H9 (cell line): ENCODE results near the gene MCF2L2. TPM values are rescaled to one million over a fixed set of nuclear protein-coding genes. Genes with fewer than 3 reads are reported as not detected.

Source experiments
- DNase-seq: peaks from one replicate; pipeline ENCODE4 v3.0.0-alpha.2; 2017
- H2AFZ ChIP-seq: one replicate; pipeline ENCODE4 v1.6.1; 2013; ENCODE audit warnings: mild to moderate bottlenecking, low read length, control low read depth, moderate library complexity
- H2AK5ac ChIP-seq: 2 replicates; pipeline ENCODE4 v1.6.1; 2013; ENCODE audit warnings: low read length, control low read depth, mixed read lengths; ENCODE audit not compliant: insufficient read length
- H2BK120ac ChIP-seq: one replicate; pipeline ENCODE4 v1.6.1; 2013; ENCODE audit warnings: low read depth, mild to moderate bottlenecking, low read length, control low read depth, inconsistent platforms; ENCODE audit not compliant: poor library complexity, severe bottlenecking
- H2BK12ac ChIP-seq: 2 replicates; pipeline ENCODE4 v1.6.1; 2013; ENCODE audit warnings: low read length, control low read depth, mixed read lengths, low read depth; ENCODE audit not compliant: insufficient read length
- H2BK15ac ChIP-seq: 2 replicates; pipeline ENCODE4 v1.6.1; 2013; ENCODE audit warnings: low read depth, low read length, control low read depth
- H2BK20ac ChIP-seq: one replicate; pipeline ENCODE4 v1.6.1; 2013; ENCODE audit warnings: low read depth, mild to moderate bottlenecking, low read length, control low read depth, inconsistent platforms; ENCODE audit not compliant: poor library complexity, severe bottlenecking
- H2BK5ac ChIP-seq: 2 replicates; pipeline ENCODE4 v1.6.1; 2013; ENCODE audit warnings: low read length, control low read depth, mixed read lengths; ENCODE audit not compliant: insufficient read length
- H3K14ac ChIP-seq: 2 replicates; pipeline ENCODE4 v1.6.1; 2013; ENCODE audit warnings: low read length, control low read depth; ENCODE audit not compliant: insufficient read depth
- H3K18ac ChIP-seq: 2 replicates; pipeline ENCODE4 v1.6.1; 2013; ENCODE audit warnings: low read depth, mild to moderate bottlenecking, mixed read lengths, low read length, control low read depth; ENCODE audit not compliant: insufficient read length
- H3K23ac ChIP-seq: 2 replicates; pipeline ENCODE4 v1.6.1; 2013; ENCODE audit warnings: low read length, control low read depth, mixed read lengths, low read depth; ENCODE audit not compliant: insufficient read length
- H3K23me2 ChIP-seq: 2 replicates; pipeline ENCODE4 v1.6.1; 2013; ENCODE audit warnings: low read depth, mild to moderate bottlenecking, mixed read lengths, low read length, control low read depth; ENCODE audit not compliant: insufficient read length, poor library complexity, severe bottlenecking
- H3K27ac ChIP-seq: 2 replicates; pipeline ENCODE4 v1.5.1; 2013; ENCODE audit warnings: low read length, control low read depth, mixed read lengths, low read depth; ENCODE audit not compliant: insufficient read length
- H3K27me3 ChIP-seq: 2 replicates; pipeline ENCODE4 v1.6.1; 2013; ENCODE audit warnings: low read length, control low read depth, inconsistent platforms; ENCODE audit not compliant: insufficient read depth
- H3K4ac ChIP-seq: 2 replicates; pipeline ENCODE4 v1.6.1; 2013; ENCODE audit warnings: low read depth, mild to moderate bottlenecking, control low read depth, inconsistent platforms, low read length, moderate library complexity
- H3K4me1 ChIP-seq: 2 replicates; pipeline ENCODE4 v1.6.1; 2013; ENCODE audit warnings: low read length, control low read depth, inconsistent platforms; ENCODE audit not compliant: insufficient read depth
- H3K4me2 ChIP-seq: 2 replicates; pipeline ENCODE4 v1.6.1; 2013; ENCODE audit warnings: low read length, control low read depth, mixed read lengths; ENCODE audit not compliant: insufficient read length, insufficient read depth
- H3K56ac ChIP-seq: 2 replicates; pipeline ENCODE4 v1.6.1; 2013; ENCODE audit warnings: low read depth, mild to moderate bottlenecking, mixed read lengths, low read length, control low read depth; ENCODE audit not compliant: insufficient read length
- H3K79me1 ChIP-seq: 2 replicates; pipeline ENCODE4 v1.6.1; 2013; ENCODE audit warnings: low read depth, mild to moderate bottlenecking, moderate library complexity, low read length, control low read depth, inconsistent platforms; ENCODE audit not compliant: insufficient read depth, poor library complexity, severe bottlenecking
- H3K79me2 ChIP-seq: 2 replicates; pipeline ENCODE4 v1.6.1; 2013; ENCODE audit warnings: low read length, control low read depth, inconsistent platforms; ENCODE audit not compliant: insufficient read depth
- H3K9ac ChIP-seq: 2 replicates; pipeline ENCODE4 v1.6.1; 2013; ENCODE audit warnings: low read length, control low read depth, mixed read lengths; ENCODE audit not compliant: insufficient read length; ENCODE audit errors: extremely low read depth
- H3K9me3 ChIP-seq: one replicate; pipeline ENCODE4 v1.6.1; 2013; ENCODE audit warnings: low read depth, low read length, inconsistent platforms; ENCODE audit not compliant: control insufficient read depth
- H3T11ph ChIP-seq: one replicate; pipeline ENCODE4 v1.6.1; 2013; ENCODE audit warnings: mild to moderate bottlenecking, low read length, control low read depth, inconsistent platforms
- H4K20me1 ChIP-seq: one replicate; pipeline ENCODE4 v1.6.1; 2013; ENCODE audit not compliant: control insufficient read depth, insufficient read length, insufficient read depth
- H4K5ac ChIP-seq: 2 replicates; pipeline ENCODE4 v1.6.1; 2013; ENCODE audit warnings: low read depth, mild to moderate bottlenecking, mixed read lengths, low read length, control low read depth; ENCODE audit not compliant: insufficient read length
- H4K8ac ChIP-seq: replicated peaks from 2 replicates; pipeline ENCODE4 v1.6.1; 2013; ENCODE audit warnings: low read length, control low read depth, mixed read lengths, low read depth; ENCODE audit not compliant: insufficient read length
- H4K91ac ChIP-seq: 2 replicates; pipeline ENCODE4 v1.6.1; 2013; ENCODE audit warnings: low read depth, mild to moderate bottlenecking, moderate library complexity, mixed read lengths, low read length, control low read depth; ENCODE audit not compliant: insufficient read length
- H3K27ac Mint-ChIP-seq, 3 experiments: 2 replicates in 2 of 3; 3 replicates in 1 of 3; pipeline ENCODE4 v1.8.0; 2020 to 2021; ENCODE audit warnings: mixed read lengths in 3 of 3, mild to moderate bottlenecking in 1 of 3, moderate library complexity in 1 of 3
- H3K27me3 Mint-ChIP-seq: 2 replicates; pipeline ENCODE4 v1.8.0; 2021; ENCODE audit warnings: low read depth, mild to moderate bottlenecking, moderate library complexity, mixed read lengths
- H3K36me3 Mint-ChIP-seq, 3 experiments: 2 replicates in 2 of 3; 3 replicates in 1 of 3; pipeline ENCODE4 v1.8.0; 2020 to 2021; ENCODE audit warnings: low read depth in 3 of 3, mixed read lengths in 3 of 3; ENCODE audit not compliant: insufficient read depth in 1 of 3
- H3K4me1 Mint-ChIP-seq, 2 experiments: 2 replicates each; pipeline ENCODE4 v1.8.0; 2020; ENCODE audit warnings: mixed read lengths in 2 of 2
- H3K4me3 Mint-ChIP-seq, 2 experiments: 2 replicates in 1 of 2; 3 replicates in 1 of 2; pipeline ENCODE4 v1.8.0; 2020 to 2021; ENCODE audit warnings: mild to moderate bottlenecking in 2 of 2, mixed read lengths in 2 of 2, moderate library complexity in 1 of 2
- H3K9me3 Mint-ChIP-seq, 2 experiments: 2 replicates in 1 of 2; 3 replicates in 1 of 2; pipeline ENCODE4 v1.8.0; 2020; ENCODE audit warnings: mild to moderate bottlenecking in 2 of 2, mixed read lengths in 2 of 2, moderate library complexity in 1 of 2
- CTCF ChIP-seq: fragments of 200-600 bp; sonication (generic); conservative IDR thresholded peaks from 3 replicates; pipeline ENCODE4 v1.8.0; 2021; ENCODE audit warnings: antibody characterized with exemption, mild to moderate bottlenecking
- WGBS: extraction: QIAGEN DNeasy Blood & Tissue Kit; methylation state at CpG from one replicate; pipeline ENCODE4 v1.1.7; 2013; ENCODE audit warnings: missing lambda C conversion rate, low lambda C conversion rate, mixed read lengths; ENCODE audit not compliant: insufficient read length; ENCODE audit errors: extremely low coverage; 5-methylcytosine and 5-hydroxymethylcytosine counted together
- total RNA-seq: library from RNA; stranded (reverse); gene quantifications from 2 replicates; pipeline ENCODE4 v1.2.1, GENCODE V29; 2021

Gene MCF2L2
- total RNA-seq, 1 experiment from 2014 or later = 6.4 TPM

GRCh38 chr3:183148056-183148455 is 280.4 kb downstream of the MCF2L2 start:
- no CpG with 5 or more reads among the region's 4 CpGs for WGBS
- Histone ChIP-seq H3K18ac (no peak overlapping the region), H2BK12ac (no peak overlapping the region), H3K4ac (no peak overlapping the region), H4K5ac (no peak overlapping the region), H3K4me2 (no peak overlapping the region), H2BK5ac (no peak overlapping the region), H2BK15ac (no peak overlapping the region), H3K4me1 (no peaks in the 10 kb centered on the region), H3K23me2 (no peaks in the 10 kb centered on the region), H3K56ac (no peak overlapping the region), H3K79me2 (no peaks in the 10 kb centered on the region), H4K20me1 (no peaks in the 10 kb centered on the region), H3K27me3 (no peaks in the 10 kb centered on the region), H3K9me3 (no peaks in the 10 kb centered on the region), H3K14ac (no peak overlapping the region), H3K9ac (no peak overlapping the region), H3K27ac (no peak overlapping the region), H2AK5ac (no peak overlapping the region), H4K8ac (no peak overlapping the region), H2BK20ac (no peak overlapping the region), H3K79me1 (no peaks in the 10 kb centered on the region), H2AFZ (no peak overlapping the region), H3T11ph (no peak overlapping the region), H4K91ac (no peak overlapping the region), H3K23ac (no peak overlapping the region), H2BK120ac (no peak overlapping the region)
- Mint-ChIP-seq H3K27ac (no peak overlapping the region), H3K36me3 (no peaks in the 10 kb centered on the region; a peak in 1 of 7 replicates), H3K9me3 (no peaks in the 10 kb centered on the region), H3K27me3 (no peaks in the 10 kb centered on the region), H3K4me3 (no peak overlapping the region), H3K4me1 (peaks cover 2 to 8% of the 10 kb centered on the region in 2 experiments; a peak in 2 of 4 replicates)
- DNase-seq = no peak
- no peak for TF ChIP-seq CTCF
